D721Med (cell line): ENCODE data around the gene TNRC6C.

Source experiments
- DNase-seq: peaks from one replicate; pipeline ENCODE4 v3.0.0; 2011; ENCODE audit warnings: low spot score; ENCODE audit not compliant: insufficient read length
- FAIRE-seq: peaks from 2 replicates; lab custom pipeline; 2011; peaks lifted over from hg19 to GRCh38; lab: Jason Lieb, UNC
- CTCF ChIP-seq: IDR thresholded peaks from 2 replicates; pipeline ENCODE4 v1.5.1; 2012; ENCODE audit warnings: mild to moderate bottlenecking, control low read depth; ENCODE audit not compliant: insufficient read depth; ENCODE audit errors: missing control alignments

Gene TNRC6C

DNA sequence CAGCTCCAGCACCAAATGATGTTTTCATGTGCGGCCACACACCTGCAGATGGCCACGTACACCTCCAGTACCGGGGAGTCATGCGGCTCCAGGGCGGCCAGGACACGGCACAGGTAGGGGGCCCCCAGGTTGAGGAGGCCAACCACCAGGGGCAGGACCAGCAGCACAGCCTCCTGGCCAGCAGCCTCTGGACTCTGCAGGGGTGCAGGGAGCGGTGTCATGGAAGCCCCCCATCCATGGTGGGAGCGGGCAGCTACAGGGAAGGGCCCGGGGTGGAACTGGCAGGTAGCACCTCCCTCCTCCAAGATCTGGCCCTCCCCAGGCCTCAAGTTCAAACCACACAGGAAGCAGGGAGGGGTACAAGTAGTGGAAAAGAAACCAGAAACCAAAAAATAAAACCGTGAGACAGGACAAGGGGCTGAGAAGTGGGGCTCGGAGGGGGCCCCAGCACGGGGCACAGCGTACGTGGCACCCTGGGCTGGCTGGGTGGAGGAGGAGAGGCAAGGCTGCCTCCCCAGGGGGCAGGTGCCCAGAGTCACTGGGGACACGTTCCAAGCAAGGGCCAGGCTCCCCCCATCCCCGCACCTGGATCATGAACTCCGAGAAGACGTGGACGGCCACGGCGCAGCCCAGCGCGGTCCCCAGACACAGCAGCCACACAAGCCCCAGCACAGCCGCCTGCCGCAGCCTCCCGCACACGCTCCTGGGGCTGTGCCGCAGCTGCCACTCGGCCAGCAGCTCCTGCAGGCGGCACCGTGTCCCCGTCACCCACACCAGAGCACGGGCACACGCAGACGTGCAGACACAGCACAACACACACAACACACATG is 162.7 kb downstream of the TNRC6C start:
- no peak for FAIRE-seq
- DNase-seq = no peak
- no peak for TF ChIP-seq CTCF

DNA sequence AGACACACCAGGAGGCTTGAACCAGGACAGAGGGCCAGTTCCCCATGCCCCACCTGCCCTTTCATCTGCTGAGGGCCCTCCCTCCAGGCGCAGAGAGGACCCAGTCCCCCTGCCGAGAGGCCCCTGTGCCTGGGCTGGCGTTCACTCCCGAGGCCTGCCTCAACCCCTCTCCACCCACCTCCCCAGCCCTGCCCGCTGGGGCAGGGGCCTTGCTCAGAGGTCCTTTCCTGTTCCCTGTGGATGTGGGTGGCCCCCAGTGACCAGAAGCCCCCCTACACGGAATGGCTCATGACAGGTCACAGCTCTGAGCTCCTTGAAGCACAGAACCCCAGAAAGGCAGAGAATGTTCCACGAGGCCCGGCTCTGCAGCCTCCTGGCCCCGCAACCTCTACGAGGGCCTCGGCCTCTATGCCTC is 163.3 kb downstream of the TNRC6C start:
- TF ChIP-seq CTCF = no peak
- no peak for DNase-seq
- no peak for FAIRE-seq

- TF ChIP-seq CTCF = no peak
- DNase-seq (no peak), FAIRE-seq (no peak)
These were observed 163.9 kb downstream of the TNRC6C start for GRCh38 chr17:78122216-78122930.

GRCh38 chr17:78122931-78123249 is 164.4 kb downstream of the TNRC6C start:
- FAIRE-seq = no peak
- TF ChIP-seq CTCF = no peak

GRCh38 chr17:78123258-78123929 is 164.9 kb downstream of the TNRC6C start:
- DNase-seq (no peak), FAIRE-seq (no peak)
- no peak for TF ChIP-seq CTCF

More at GRCh38 chr17:78122931-78123249, 164.4 kb downstream of the TNRC6C start:
- no peak for DNase-seq

DNA sequence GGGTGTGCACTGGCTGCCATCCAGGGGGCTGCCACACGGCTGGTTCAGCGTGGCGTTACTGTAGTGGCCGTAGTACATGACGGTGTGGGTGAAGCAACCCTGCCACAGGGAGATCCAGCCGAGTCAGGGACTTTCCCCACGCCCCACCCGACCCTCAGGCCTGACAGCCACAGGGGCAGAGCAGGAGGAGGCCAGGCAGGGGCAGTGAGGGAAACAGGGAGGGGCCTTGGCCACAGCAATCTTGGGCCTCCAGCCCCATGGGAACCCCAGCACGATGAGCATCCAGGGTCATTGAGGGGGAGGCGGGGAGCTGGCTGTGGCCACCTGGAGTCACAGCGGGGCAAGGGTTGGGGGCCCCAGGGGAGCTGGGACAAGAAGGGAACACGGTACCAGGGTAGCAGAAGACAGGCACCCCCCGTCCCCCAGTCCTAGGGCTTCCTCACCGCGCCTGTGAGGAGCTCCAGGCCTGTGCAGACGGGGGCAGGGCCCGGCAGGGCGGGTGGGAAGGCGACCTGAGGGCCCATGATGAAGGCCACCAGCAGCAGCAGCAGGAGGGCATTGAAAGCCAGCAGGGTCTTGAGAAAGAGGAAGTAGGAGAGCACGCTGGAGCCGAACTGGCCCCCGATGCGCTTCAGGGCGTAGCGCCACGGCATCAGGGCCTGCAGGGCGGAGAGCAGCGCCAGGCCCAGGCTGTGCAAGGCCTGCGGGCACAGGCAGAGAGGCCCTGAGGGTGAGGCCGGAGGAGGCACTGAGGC is 165.8 kb downstream of the TNRC6C start:
- no peak for DNase-seq
- no peak for FAIRE-seq
- TF ChIP-seq CTCF = no peak
